AG09309 (cell line): ENCODE results near the gene STAB1.

Experiments
- DNase-seq: peaks from one replicate; pipeline ENCODE4 v3.0.0-alpha.2; 2010; ENCODE audit warnings: low read depth
- H3K4me3 ChIP-seq: 2 replicates; pipeline ENCODE4 v1.5.1; 2011; ENCODE audit warnings: mild to moderate bottlenecking, low read depth, low read length, moderate library complexity; ENCODE audit not compliant: control insufficient read depth
- CTCF ChIP-seq: IDR thresholded peaks from 2 replicates; pipeline ENCODE4 v1.5.1; 2011; ENCODE audit warnings: mild to moderate bottlenecking, low read depth, low read length, inconsistent platforms; ENCODE audit not compliant: insufficient read depth, control insufficient read depth; ENCODE audit errors: missing control alignments

Gene STAB1

GRCh38 chr3:52516509-52517195, 21.5 kb downstream of the STAB1 start:
- no peak for DNase-seq
- H3K4me3 ChIP-seq = no peak overlapping the region
- no peak for TF ChIP-seq CTCF

- H3K4me3 ChIP-seq = no peak overlapping the region
- DNase-seq = no peak
- TF ChIP-seq CTCF = no peak
Measured at GRCh38 chr3:52517796-52518722, 22.9 kb downstream of the STAB1 start.

GRCh38 chr3:52518723-52519444, 23.7 kb downstream of the STAB1 start:
- no peak for DNase-seq
- no peak overlapping the region for H3K4me3 ChIP-seq
- no peak for TF ChIP-seq CTCF

GRCh38 chr3:52519445-52520140, 24.5 kb downstream of the STAB1 start:
- no peak overlapping the region for H3K4me3 ChIP-seq
- DNase-seq = no peak
- no peak for TF ChIP-seq CTCF

GRCh38 chr3:52520141-52520667, 25.1 kb downstream of the STAB1 start:
- no peak for TF ChIP-seq CTCF
- no peak for DNase-seq
- no peak overlapping the region for H3K4me3 ChIP-seq
